ENCODE results near the gene VENTX. TPM values are rescaled to one million over a fixed set of nuclear protein-coding genes. Genes with fewer than 3 reads are reported as not detected.

VENTX gene
- total RNA-seq, 1 experiment from 2014 or later, result not detected

GRCh38 chr10:133230044-133230361, 7.7 kb upstream of the VENTX start, which contains the start of gene UTF1:
Gene UTF1 (plus strand): TSS chr10:133230217. CDS start chr10:133230289, 72 bp downstream.
- TF ChIP-seq REST (IDR thresholded peaks at IDR 0.05; ENCODE audit: insufficient read depth in 1 of 2, low read depth in 2 of 2, low read length in 1 of 2) (no peak), CTCF (IDR thresholded peaks at IDR 0.05) (no peak)
- CTCF ChIA-PET, result no interaction called here
- no peak for ATAC-seq
- peaks cover 3% of the 10 kb centered on the region; the same call in 1 of the 2 replicates for H3K27me3 ChIP-seq (ENCODE audit: control insufficient read depth, insufficient read depth, low read length)
- in situ Hi-C loops (cut with HindIII; ENCODE audit: low pct_unique_long_range_greater_than_20kb, low sequenced_read_pairs), result no loop called here
- H3K27ac ChIP-seq (ENCODE audit: low read length), result no peak within 1 kb of the TSS
- H3K36me3 ChIP-seq (ENCODE audit: control insufficient read depth, insufficient read depth, low read length), result no peaks in the 10 kb centered on the region
- no peaks in the 10 kb centered on the region for H3K4me1 ChIP-seq (ENCODE audit: control insufficient read depth, insufficient read depth, low read length)
- no TSS peak for BruUV-seq (replicated peaks)
- no peak for DNase-seq (ENCODE audit: low read depth, low spot score)
- intact Hi-C loops (cut with micrococcal nuclease; ENCODE audit: unreplicated experiment), result no loop called here
- H3K4me3 ChIP-seq (ENCODE audit: low read depth in 2 of 2, low read length in 2 of 2), result no peak within 1 kb of the TSS
- H3K9me3 ChIP-seq (ENCODE audit: control insufficient read depth, insufficient read depth, low read depth, low read length), result no peaks in the 10 kb centered on the region
- POLR2A ChIA-PET, result no interaction called here

GRCh38 chr10:133230387-133231195, 7.1 kb upstream of the VENTX start:
- H3K27me3 ChIP-seq (ENCODE audit: control insufficient read depth, insufficient read depth, low read length), result peaks cover 3% of the 10 kb centered on the region; the same call in 1 of the 2 replicates
- H3K9me3 ChIP-seq (ENCODE audit: control insufficient read depth, insufficient read depth, low read depth, low read length), result no peaks in the 10 kb centered on the region
- CTCF ChIA-PET, result no interaction called here
- no peaks in the 10 kb centered on the region for H3K4me1 ChIP-seq (ENCODE audit: control insufficient read depth, insufficient read depth, low read length)
- TF ChIP-seq POLR2AphosphoS5 (IDR thresholded peaks at IDR 0.05; ENCODE audit: low read depth, low read length) (no peak), CTCF (IDR thresholded peaks at IDR 0.05) (no peak), TCF7L2 (IDR thresholded peaks at IDR 0.05; ENCODE audit: low read depth, low read length) (no peak), SIN3A (IDR thresholded peaks at IDR 0.05; ENCODE audit: borderline replicate concordance, insufficient read depth, low read depth, low read length) (no peak), REST (IDR thresholded peaks at IDR 0.05; ENCODE audit: insufficient read depth in 1 of 2, low read depth in 2 of 2, low read length in 1 of 2) (no peak)
- no peaks in the 10 kb centered on the region for H3K36me3 ChIP-seq (ENCODE audit: control insufficient read depth, insufficient read depth, low read length)
- DNase-seq (ENCODE audit: low read depth, low spot score), result no peak
- in situ Hi-C loops (cut with HindIII; ENCODE audit: low pct_unique_long_range_greater_than_20kb, low sequenced_read_pairs), result no loop called here
- peak; percentile 53 for ATAC-seq
- H3K27ac ChIP-seq (ENCODE audit: low read length), result no peak overlapping the region
- no TSS peak for BruUV-seq (replicated peaks)
- POLR2A ChIA-PET, result no interaction called here
- H3K4me3 ChIP-seq (ENCODE audit: low read depth in 2 of 2, low read length in 2 of 2), result no peak overlapping the region
- intact Hi-C loops (cut with micrococcal nuclease; ENCODE audit: unreplicated experiment), result no loop called here

All from Panc1 (cell line).